H9 (cell line): ENCODE measurements around the gene CD68. TPM values are rescaled to one million over a fixed set of nuclear protein-coding genes. Genes with fewer than 3 reads are reported as not detected.

Experiments used
- DNase-seq: peaks from one replicate; pipeline ENCODE4 v3.0.0-alpha.2; 2017
- H2AFZ ChIP-seq: one replicate; pipeline ENCODE4 v1.6.1; 2013; ENCODE audit warnings: mild to moderate bottlenecking, low read length, control low read depth, moderate library complexity
- H2AK5ac ChIP-seq: 2 replicates; pipeline ENCODE4 v1.6.1; 2013; ENCODE audit warnings: low read length, control low read depth, mixed read lengths; ENCODE audit not compliant: insufficient read length
- H2BK120ac ChIP-seq: one replicate; pipeline ENCODE4 v1.6.1; 2013; ENCODE audit warnings: low read depth, mild to moderate bottlenecking, low read length, control low read depth, inconsistent platforms; ENCODE audit not compliant: poor library complexity, severe bottlenecking
- H2BK12ac ChIP-seq: 2 replicates; pipeline ENCODE4 v1.6.1; 2013; ENCODE audit warnings: low read length, control low read depth, mixed read lengths, low read depth; ENCODE audit not compliant: insufficient read length
- H2BK15ac ChIP-seq: 2 replicates; pipeline ENCODE4 v1.6.1; 2013; ENCODE audit warnings: low read depth, low read length, control low read depth
- H2BK20ac ChIP-seq: one replicate; pipeline ENCODE4 v1.6.1; 2013; ENCODE audit warnings: low read depth, mild to moderate bottlenecking, low read length, control low read depth, inconsistent platforms; ENCODE audit not compliant: poor library complexity, severe bottlenecking
- H2BK5ac ChIP-seq: 2 replicates; pipeline ENCODE4 v1.6.1; 2013; ENCODE audit warnings: low read length, control low read depth, mixed read lengths; ENCODE audit not compliant: insufficient read length
- H3K14ac ChIP-seq: 2 replicates; pipeline ENCODE4 v1.6.1; 2013; ENCODE audit warnings: low read length, control low read depth; ENCODE audit not compliant: insufficient read depth
- H3K18ac ChIP-seq: 2 replicates; pipeline ENCODE4 v1.6.1; 2013; ENCODE audit warnings: low read depth, mild to moderate bottlenecking, mixed read lengths, low read length, control low read depth; ENCODE audit not compliant: insufficient read length
- H3K23ac ChIP-seq: 2 replicates; pipeline ENCODE4 v1.6.1; 2013; ENCODE audit warnings: low read length, control low read depth, mixed read lengths, low read depth; ENCODE audit not compliant: insufficient read length
- H3K23me2 ChIP-seq: 2 replicates; pipeline ENCODE4 v1.6.1; 2013; ENCODE audit warnings: low read depth, mild to moderate bottlenecking, mixed read lengths, low read length, control low read depth; ENCODE audit not compliant: insufficient read length, poor library complexity, severe bottlenecking
- H3K27ac ChIP-seq: 2 replicates; pipeline ENCODE4 v1.5.1; 2013; ENCODE audit warnings: low read length, control low read depth, mixed read lengths, low read depth; ENCODE audit not compliant: insufficient read length
- H3K27me3 ChIP-seq: 2 replicates; pipeline ENCODE4 v1.6.1; 2013; ENCODE audit warnings: low read length, control low read depth, inconsistent platforms; ENCODE audit not compliant: insufficient read depth
- H3K4ac ChIP-seq: 2 replicates; pipeline ENCODE4 v1.6.1; 2013; ENCODE audit warnings: low read depth, mild to moderate bottlenecking, control low read depth, inconsistent platforms, low read length, moderate library complexity
- H3K4me1 ChIP-seq: 2 replicates; pipeline ENCODE4 v1.6.1; 2013; ENCODE audit warnings: low read length, control low read depth, inconsistent platforms; ENCODE audit not compliant: insufficient read depth
- H3K4me2 ChIP-seq: 2 replicates; pipeline ENCODE4 v1.6.1; 2013; ENCODE audit warnings: low read length, control low read depth, mixed read lengths; ENCODE audit not compliant: insufficient read length, insufficient read depth
- H3K56ac ChIP-seq: 2 replicates; pipeline ENCODE4 v1.6.1; 2013; ENCODE audit warnings: low read depth, mild to moderate bottlenecking, mixed read lengths, low read length, control low read depth; ENCODE audit not compliant: insufficient read length
- H3K79me1 ChIP-seq: 2 replicates; pipeline ENCODE4 v1.6.1; 2013; ENCODE audit warnings: low read depth, mild to moderate bottlenecking, moderate library complexity, low read length, control low read depth, inconsistent platforms; ENCODE audit not compliant: insufficient read depth, poor library complexity, severe bottlenecking
- H3K79me2 ChIP-seq: 2 replicates; pipeline ENCODE4 v1.6.1; 2013; ENCODE audit warnings: low read length, control low read depth, inconsistent platforms; ENCODE audit not compliant: insufficient read depth
- H3K9ac ChIP-seq: 2 replicates; pipeline ENCODE4 v1.6.1; 2013; ENCODE audit warnings: low read length, control low read depth, mixed read lengths; ENCODE audit not compliant: insufficient read length; ENCODE audit errors: extremely low read depth
- H3K9me3 ChIP-seq: one replicate; pipeline ENCODE4 v1.6.1; 2013; ENCODE audit warnings: low read depth, low read length, inconsistent platforms; ENCODE audit not compliant: control insufficient read depth
- H3T11ph ChIP-seq: one replicate; pipeline ENCODE4 v1.6.1; 2013; ENCODE audit warnings: mild to moderate bottlenecking, low read length, control low read depth, inconsistent platforms
- H4K20me1 ChIP-seq: one replicate; pipeline ENCODE4 v1.6.1; 2013; ENCODE audit not compliant: control insufficient read depth, insufficient read length, insufficient read depth
- H4K5ac ChIP-seq: 2 replicates; pipeline ENCODE4 v1.6.1; 2013; ENCODE audit warnings: low read depth, mild to moderate bottlenecking, mixed read lengths, low read length, control low read depth; ENCODE audit not compliant: insufficient read length
- H4K8ac ChIP-seq: replicated peaks from 2 replicates; pipeline ENCODE4 v1.6.1; 2013; ENCODE audit warnings: low read length, control low read depth, mixed read lengths, low read depth; ENCODE audit not compliant: insufficient read length
- H4K91ac ChIP-seq: 2 replicates; pipeline ENCODE4 v1.6.1; 2013; ENCODE audit warnings: low read depth, mild to moderate bottlenecking, moderate library complexity, mixed read lengths, low read length, control low read depth; ENCODE audit not compliant: insufficient read length
- H3K27ac Mint-ChIP-seq, 3 experiments: 2 replicates in 2 of 3; 3 replicates in 1 of 3; pipeline ENCODE4 v1.8.0; 2020 to 2021; ENCODE audit warnings: mixed read lengths in 3 of 3, mild to moderate bottlenecking in 1 of 3, moderate library complexity in 1 of 3
- H3K27me3 Mint-ChIP-seq: 2 replicates; pipeline ENCODE4 v1.8.0; 2021; ENCODE audit warnings: low read depth, mild to moderate bottlenecking, moderate library complexity, mixed read lengths
- H3K36me3 Mint-ChIP-seq, 3 experiments: 2 replicates in 2 of 3; 3 replicates in 1 of 3; pipeline ENCODE4 v1.8.0; 2020 to 2021; ENCODE audit warnings: low read depth in 3 of 3, mixed read lengths in 3 of 3; ENCODE audit not compliant: insufficient read depth in 1 of 3
- H3K4me1 Mint-ChIP-seq, 2 experiments: 2 replicates each; pipeline ENCODE4 v1.8.0; 2020; ENCODE audit warnings: mixed read lengths in 2 of 2
- H3K4me3 Mint-ChIP-seq, 2 experiments: 2 replicates in 1 of 2; 3 replicates in 1 of 2; pipeline ENCODE4 v1.8.0; 2020 to 2021; ENCODE audit warnings: mild to moderate bottlenecking in 2 of 2, mixed read lengths in 2 of 2, moderate library complexity in 1 of 2
- H3K9me3 Mint-ChIP-seq, 2 experiments: 2 replicates in 1 of 2; 3 replicates in 1 of 2; pipeline ENCODE4 v1.8.0; 2020; ENCODE audit warnings: mild to moderate bottlenecking in 2 of 2, mixed read lengths in 2 of 2, moderate library complexity in 1 of 2
- WGBS: extraction: QIAGEN DNeasy Blood & Tissue Kit; methylation state at CpG from one replicate; pipeline ENCODE4 v1.1.7; 2013; ENCODE audit warnings: missing lambda C conversion rate, low lambda C conversion rate, mixed read lengths; ENCODE audit not compliant: insufficient read length; ENCODE audit errors: extremely low coverage; 5-methylcytosine and 5-hydroxymethylcytosine counted together
- total RNA-seq: library from RNA; stranded (reverse); gene quantifications from 2 replicates; pipeline ENCODE4 v1.2.1, GENCODE V29; 2021
- TF ChIP-seq, protein P1 (sequence below): fragments of 200-600 bp; sonication (generic); conservative IDR thresholded peaks from 3 replicates; pipeline ENCODE4 v1.8.0; 2021; ENCODE audit warnings: antibody characterized with exemption, mild to moderate bottlenecking

CD68 gene
- total RNA-seq, 1 experiment from 2014 or later: 0.42 TPM

DNA sequence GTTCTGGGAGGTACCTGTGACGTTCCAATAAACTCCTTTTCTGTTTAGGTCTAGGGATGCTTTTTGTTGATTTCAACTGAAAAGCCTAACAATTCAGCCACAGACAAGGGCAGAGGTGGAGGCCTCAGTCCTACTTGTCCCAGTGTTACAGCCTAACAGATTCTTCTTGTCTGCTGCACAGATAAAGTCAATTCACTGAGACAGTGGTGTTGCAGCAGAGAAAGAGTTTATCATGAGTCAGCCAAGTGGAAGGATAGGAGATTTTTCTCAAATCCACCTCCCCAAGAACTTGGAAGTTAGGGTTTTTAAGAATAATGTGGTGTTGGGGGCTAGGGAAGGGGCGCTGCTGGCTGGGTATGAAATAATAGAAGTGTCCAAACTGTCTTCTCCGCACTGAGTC, 41.4 kb upstream of the CD68 start:
- Mint-ChIP-seq H3K4me1 (peaks cover 0 to 5% of the 10 kb centered on the region in 2 experiments; a peak in 2 of 4 replicates), H3K4me3 (no peak overlapping the region), H3K9me3 (peaks cover 0 to 6% of the 10 kb centered on the region in 2 experiments; a peak in 4 of 5 replicates), H3K27me3 (peaks cover 18% of the 10 kb centered on the region), H3K27ac (no peak overlapping the region), H3K36me3 (no peaks in the 10 kb centered on the region; a peak in 1 of 7 replicates)
- no peak overlapping the region for H4K8ac ChIP-seq
- H2BK20ac ChIP-seq: no peak overlapping the region
- no peaks in the 10 kb centered on the region for H3K23me2 ChIP-seq
- H3K4me1 ChIP-seq: no peaks in the 10 kb centered on the region
- H4K91ac ChIP-seq: no peak overlapping the region
- H3K79me2 ChIP-seq: no peaks in the 10 kb centered on the region
- H2BK12ac ChIP-seq: no peak overlapping the region
- no peak overlapping the region for H3K27ac ChIP-seq
- no peak for DNase-seq
- no CpG with 5 or more reads among the region's 3 CpGs for WGBS
- no peak overlapping the region for H3K9ac ChIP-seq
- H2AFZ ChIP-seq: no peak overlapping the region
- H3K79me1 ChIP-seq: no peaks in the 10 kb centered on the region
- H3K4ac ChIP-seq: no peak overlapping the region
- no peak overlapping the region for H3K14ac ChIP-seq
- H3T11ph ChIP-seq: no peak overlapping the region
- no peak overlapping the region for H3K4me2 ChIP-seq
- no peaks in the 10 kb centered on the region for H4K20me1 ChIP-seq
- no peak overlapping the region for H2AK5ac ChIP-seq
- no peak overlapping the region for H3K23ac ChIP-seq
- H2BK15ac ChIP-seq: no peak overlapping the region
- no peak overlapping the region for H2BK5ac ChIP-seq
- H3K56ac ChIP-seq: no peak overlapping the region
- no peak overlapping the region for H4K5ac ChIP-seq
- no peaks in the 10 kb centered on the region for H3K9me3 ChIP-seq
- no peak overlapping the region for H2BK120ac ChIP-seq
- no peak overlapping the region for H3K18ac ChIP-seq
- H3K27me3 ChIP-seq: no peaks in the 10 kb centered on the region
- TF ChIP-seq, protein P1, sequence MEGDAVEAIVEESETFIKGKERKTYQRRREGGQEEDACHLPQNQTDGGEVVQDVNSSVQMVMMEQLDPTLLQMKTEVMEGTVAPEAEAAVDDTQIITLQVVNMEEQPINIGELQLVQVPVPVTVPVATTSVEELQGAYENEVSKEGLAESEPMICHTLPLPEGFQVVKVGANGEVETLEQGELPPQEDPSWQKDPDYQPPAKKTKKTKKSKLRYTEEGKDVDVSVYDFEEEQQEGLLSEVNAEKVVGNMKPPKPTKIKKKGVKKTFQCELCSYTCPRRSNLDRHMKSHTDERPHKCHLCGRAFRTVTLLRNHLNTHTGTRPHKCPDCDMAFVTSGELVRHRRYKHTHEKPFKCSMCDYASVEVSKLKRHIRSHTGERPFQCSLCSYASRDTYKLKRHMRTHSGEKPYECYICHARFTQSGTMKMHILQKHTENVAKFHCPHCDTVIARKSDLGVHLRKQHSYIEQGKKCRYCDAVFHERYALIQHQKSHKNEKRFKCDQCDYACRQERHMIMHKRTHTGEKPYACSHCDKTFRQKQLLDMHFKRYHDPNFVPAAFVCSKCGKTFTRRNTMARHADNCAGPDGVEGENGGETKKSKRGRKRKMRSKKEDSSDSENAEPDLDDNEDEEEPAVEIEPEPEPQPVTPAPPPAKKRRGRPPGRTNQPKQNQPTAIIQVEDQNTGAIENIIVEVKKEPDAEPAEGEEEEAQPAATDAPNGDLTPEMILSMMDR: no peak
